IMR-90 (cell line): ENCODE measurements around the gene DPH2. TPM values are rescaled to one million over a fixed set of nuclear protein-coding genes. Genes with fewer than 3 reads are reported as not detected.

Source experiments
- ATAC-seq: fragments of 200-7000 bp; cut with Tn5 transposase; 2 replicates; pipeline ENCODE4 v1.9.1; 2020; ENCODE audit warnings: low read depth, mild to moderate bottlenecking, moderate library complexity
- BruUV-seq: library from RNA; stranded (reverse); fragments of 400-500 nt; replicated peaks from 2 replicates; lab custom pipeline; 2021; lab: Mats Ljungman, UMichigan
- CTCF ChIA-PET: fragments of 300-600 bp; formaldehyde crosslinking; extraction: SDS; loops from one replicate; lab custom pipeline; 2021; ENCODE audit warnings: antibody characterized with exemption; lab: Yijun Ruan, JAX
- POLR2A ChIA-PET: fragments of 300-600 bp; sonication (Branson Sonifier 250); formaldehyde crosslinking; loops from one replicate; lab custom pipeline; 2022; ENCODE audit warnings: antibody characterized with exemption; ENCODE audit not compliant: unreplicated experiment; lab: Charles Lee
- DNase-seq: peaks from one replicate; pipeline ENCODE4 v3.0.0; 2013
- H2AFZ ChIP-seq: replicated peaks from 2 replicates; pipeline ENCODE3; 2013; ENCODE audit warnings: low read length, mild to moderate bottlenecking; ENCODE audit not compliant: poor library complexity
- H2AK5ac ChIP-seq: 2 replicates; pipeline ENCODE4 v1.6.1; 2013; ENCODE audit warnings: low read depth, low read length, inconsistent platforms
- H2AK9ac ChIP-seq: replicated peaks from 2 replicates; pipeline ENCODE3; 2013; ENCODE audit warnings: mild to moderate bottlenecking, low read depth, low read length, moderate library complexity; ENCODE audit not compliant: poor library complexity
- H2BK120ac ChIP-seq: 2 replicates; pipeline ENCODE4 v1.6.1; 2013; ENCODE audit warnings: low read depth, low read length, inconsistent platforms
- H2BK15ac ChIP-seq: 3 replicates; pipeline ENCODE4 v1.6.1; 2013; ENCODE audit warnings: low read depth, low read length, inconsistent platforms
- H2BK20ac ChIP-seq: 2 replicates; pipeline ENCODE4 v1.6.1; 2013; ENCODE audit warnings: low read depth, mild to moderate bottlenecking, inconsistent platforms, low read length, moderate library complexity
- H2BK5ac ChIP-seq: 2 replicates; pipeline ENCODE4 v1.6.1; 2013; ENCODE audit warnings: mild to moderate bottlenecking, low read depth, low read length, inconsistent platforms; ENCODE audit not compliant: poor library complexity, severe bottlenecking
- H3K14ac ChIP-seq: replicated peaks from 2 replicates; pipeline ENCODE4 v1.6.1; 2013; ENCODE audit warnings: low read depth, low read length, inconsistent platforms
- H3K18ac ChIP-seq: 2 replicates; pipeline ENCODE4 v1.6.1; 2013; ENCODE audit warnings: low read depth, low read length, control low read depth
- H3K23ac ChIP-seq: 2 replicates; pipeline ENCODE4 v1.6.1; 2013; ENCODE audit warnings: low read depth, low read length, inconsistent platforms
- H3K27ac ChIP-seq: 2 replicates; pipeline ENCODE4 v1.5.1; 2013; ENCODE audit warnings: mild to moderate bottlenecking, control low read depth, low read length; ENCODE audit not compliant: insufficient read depth
- H3K27me3 ChIP-seq: 2 replicates; pipeline ENCODE4 v1.6.1; 2013; ENCODE audit warnings: low read length; ENCODE audit not compliant: control insufficient read depth, insufficient read depth
- H3K36me3 ChIP-seq: 2 replicates; pipeline ENCODE4 v1.6.1; 2013; ENCODE audit warnings: low read length, mixed read lengths; ENCODE audit not compliant: control insufficient read depth, insufficient read depth
- H3K4ac ChIP-seq: 2 replicates; pipeline ENCODE4 v1.6.1; 2013; ENCODE audit warnings: low read depth, low read length, inconsistent platforms
- H3K4me1 ChIP-seq: 2 replicates; pipeline ENCODE4 v1.6.1; 2013; ENCODE audit warnings: low read length, mixed read lengths; ENCODE audit not compliant: control insufficient read depth, insufficient read depth
- H3K4me2 ChIP-seq: 2 replicates; pipeline ENCODE4 v1.6.1; 2013; ENCODE audit warnings: low read depth, mild to moderate bottlenecking, control low read depth, low read length, moderate library complexity
- H3K4me3 ChIP-seq: 2 replicates; pipeline ENCODE4 v1.5.1; 2013; ENCODE audit warnings: low read depth, mild to moderate bottlenecking, control low read depth, low read length, moderate library complexity; ENCODE audit not compliant: insufficient read depth
- H3K56ac ChIP-seq: 2 replicates; pipeline ENCODE4 v1.6.1; 2013; ENCODE audit warnings: low read length, inconsistent platforms; ENCODE audit not compliant: insufficient read depth; ENCODE audit errors: extremely low read depth
- H3K79me1 ChIP-seq, 2 experiments: 2 replicates each; pipeline ENCODE4 v1.6.1; 2013; ENCODE audit warnings: low read length in 2 of 2, inconsistent platforms in 1 of 2, low read depth in 1 of 2
- H3K9ac ChIP-seq: 2 replicates; pipeline ENCODE4 v1.6.1; 2013; ENCODE audit warnings: low read depth, low read length, control low read depth
- H3K9me1 ChIP-seq: 2 replicates; pipeline ENCODE4 v1.6.1; 2013; ENCODE audit warnings: low read length, inconsistent platforms; ENCODE audit not compliant: insufficient read depth
- H3K9me3 ChIP-seq: 2 replicates; pipeline ENCODE4 v1.6.1; 2013; ENCODE audit warnings: low read length; ENCODE audit not compliant: control insufficient read depth, insufficient read depth
- H4K20me1 ChIP-seq: 2 replicates; pipeline ENCODE4 v1.6.1; 2013; ENCODE audit warnings: low read length, inconsistent platforms; ENCODE audit not compliant: insufficient read depth
- H4K5ac ChIP-seq: 2 replicates; pipeline ENCODE4 v1.6.1; 2013; ENCODE audit warnings: mild to moderate bottlenecking, low read depth, low read length, control low read depth
- H4K8ac ChIP-seq, 2 experiments: 2 replicates each; pipeline ENCODE4 v1.6.1; 2013; ENCODE audit warnings: low read depth in 2 of 2, low read length in 2 of 2, control low read depth in 1 of 2, inconsistent platforms in 1 of 2
- H4K91ac ChIP-seq: 2 replicates; pipeline ENCODE4 v1.6.1; 2013; ENCODE audit warnings: low read depth, low read length, inconsistent platforms; ENCODE audit not compliant: insufficient read depth
- BHLHE40 ChIP-seq: fragments of 150-350 bp; IDR thresholded peaks from 2 replicates; pipeline ENCODE4 v1.6.1; 2016; ENCODE audit warnings: mild to moderate bottlenecking, low read depth, low read length
- FOS ChIP-seq: fragments of 150-350 bp; IDR thresholded peaks from 2 replicates; pipeline ENCODE4 v1.6.1; 2016; ENCODE audit warnings: low read depth, low read length
- MAFK ChIP-seq: IDR thresholded peaks from 2 replicates; pipeline ENCODE4 v1.6.1; 2012; ENCODE audit warnings: low read depth, low read length, improper control_type of control experiment
- MAZ ChIP-seq: IDR thresholded peaks from 2 replicates; pipeline ENCODE4 v1.6.1; 2012; ENCODE audit warnings: low read depth, mild to moderate bottlenecking, low read length, improper control_type of control experiment, moderate library complexity, borderline replicate concordance
- POLR2A ChIP-seq: IDR thresholded peaks from 2 replicates; pipeline ENCODE4 v1.6.1; 2012; ENCODE audit warnings: mild to moderate bottlenecking, low read depth, low read length
- RAD21 ChIP-seq: IDR thresholded peaks from 2 replicates; pipeline ENCODE4 v1.6.1; 2012; ENCODE audit warnings: low read length, improper control_type of control experiment
- RCOR1 ChIP-seq: IDR thresholded peaks from 2 replicates; pipeline ENCODE4 v1.6.1; 2012; ENCODE audit warnings: mild to moderate bottlenecking, low read length, improper control_type of control experiment; ENCODE audit not compliant: insufficient replicate concordance
- RFX5 ChIP-seq: IDR thresholded peaks from 2 replicates; pipeline ENCODE4 v1.8.0; 2012; ENCODE audit warnings: low read depth, mild to moderate bottlenecking, low read length, moderate library complexity
- SMC3 ChIP-seq: fragments of 150-350 bp; IDR thresholded peaks from 2 replicates; pipeline ENCODE4 v1.6.1; 2016; ENCODE audit warnings: low read depth, mild to moderate bottlenecking, antibody characterized with exemption, low read length, moderate library complexity
- WGBS, 2 experiments: methylation state at CpG; one replicate each; pipeline versions ENCODE4 v1.1.5 to v1.1.7; 2013; ENCODE audit warnings: missing lambda C conversion rate in 2 of 2; ENCODE audit not compliant: insufficient read length in 1 of 2; ENCODE audit errors: extremely low coverage in 2 of 2; 5-methylcytosine and 5-hydroxymethylcytosine counted together
- dilution Hi-C: fragments of 300-500 bp; cut with HindIII; formaldehyde crosslinking; loops from one replicate; pipeline ENCODE4 v1.14.3; 2018; ENCODE audit warnings: low sequenced_read_pairs; ENCODE audit not compliant: unreplicated experiment
- in situ Hi-C: fragments of 300-500 bp; cut with MboI; formaldehyde crosslinking; loops from 3 replicates; pipeline ENCODE4 v1.14.3; 2019; ENCODE audit warnings: low sequenced_read_pairs, inconsistent platforms, mixed read lengths
- intact Hi-C: fragments of 100-400 bp; cut with micrococcal nuclease; formaldehyde crosslinking; loops from 2 replicates; pipeline ENCODE4 v1.10.0; 2022
- polyA plus RNA-seq, 3 experiments: library from polyadenylated mRNA; depleted of rRNA; stranded (reverse); fragments of >200 nt; gene quantifications; 2 replicates each; pipeline ENCODE4 v1.2.3, GENCODE V29; 2012; ENCODE audit warnings: low replicate concordance in 1 of 3
- total RNA-seq: library from RNA; depleted of rRNA; stranded (reverse); fragments of >200 nt; gene quantifications from 2 replicates; pipeline ENCODE4 v1.2.3, GENCODE V29; 2012
- TF ChIP-seq, protein P1 (sequence below): fragments of 150-350 bp; IDR thresholded peaks from 2 replicates; pipeline ENCODE4 v1.6.1; 2016; ENCODE audit warnings: low read depth, mild to moderate bottlenecking, low read length, moderate library complexity, borderline replicate concordance
- TF ChIP-seq, protein P2 (sequence below): conservative IDR thresholded peaks from 2 replicates; pipeline ENCODE4 v1.5.1; 2012; ENCODE audit warnings: mild to moderate bottlenecking, low read depth, low read length, improper control_type of control experiment

Gene DPH2
- total and polyA plus RNA-seq, 2 of the 4 experiments (the other 2 are of a cell fraction): 21.0 to 32.2 TPM

DNA sequence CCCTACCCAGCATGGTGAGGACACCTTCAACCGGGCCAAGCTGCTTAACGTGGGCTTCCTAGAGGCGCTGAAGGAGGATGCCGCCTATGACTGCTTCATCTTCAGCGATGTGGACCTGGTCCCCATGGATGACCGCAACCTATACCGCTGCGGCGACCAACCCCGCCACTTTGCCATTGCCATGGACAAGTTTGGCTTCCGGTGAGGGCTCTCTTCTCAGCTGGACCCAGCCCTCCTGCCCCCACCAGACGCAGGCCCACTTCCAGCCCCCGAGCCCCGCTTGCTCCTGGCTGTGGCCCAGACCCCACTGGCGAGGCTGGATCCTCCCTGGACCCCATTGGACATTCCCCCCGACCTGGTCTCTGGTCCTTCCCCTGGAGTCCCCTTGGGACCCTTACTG lies 15.0 kb downstream of the DPH2 start:
- CTCF ChIA-PET: no interaction called here
- Histone ChIP-seq H3K79me1 (peaks cover 24 to 53% of the 10 kb centered on the region in 2 experiments), H4K20me1 (peaks cover 44% of the 10 kb centered on the region), H3K27me3 (no peaks in the 10 kb centered on the region), H2BK5ac (no peak overlapping the region), H3K9me3 (no peaks in the 10 kb centered on the region), H3K56ac (no peak overlapping the region), H3K36me3 (peaks cover 35% of the 10 kb centered on the region), H2AFZ (no peak overlapping the region), H4K5ac (no peak overlapping the region), H3K4me3 (no peak overlapping the region), H3K4ac (no peak overlapping the region), H3K4me2 (no peak overlapping the region), H2BK20ac (no peak overlapping the region), H2BK15ac (no peak overlapping the region), H2AK9ac (no peak overlapping the region), H3K9ac (no peak overlapping the region), H3K4me1 (peaks cover 20% of the 10 kb centered on the region), H3K27ac (no peak overlapping the region), H3K14ac (no peak overlapping the region), H4K91ac (no peak overlapping the region), H3K23ac (no peak overlapping the region), H2BK120ac (no peak overlapping the region), H4K8ac (no peak overlapping the region), H3K18ac (no peak overlapping the region), H2AK5ac (no peak overlapping the region), H3K9me1 (peaks cover 38% of the 10 kb centered on the region)
- in situ Hi-C loops (no loop called here), dilution Hi-C loops (no loop called here), intact Hi-C loops (no loop called here)
- DNase-seq (no peak), ATAC-seq (no peak)
- no TSS peak for BruUV-seq
- no peak for TF ChIP-seq RCOR1
- no peak for TF ChIP-seq MAFK
- no peak for TF ChIP-seq RFX5
- no peak for TF ChIP-seq POLR2A
- no peak for TF ChIP-seq RAD21
- no peak for TF ChIP-seq BHLHE40
- TF ChIP-seq, protein P1, sequence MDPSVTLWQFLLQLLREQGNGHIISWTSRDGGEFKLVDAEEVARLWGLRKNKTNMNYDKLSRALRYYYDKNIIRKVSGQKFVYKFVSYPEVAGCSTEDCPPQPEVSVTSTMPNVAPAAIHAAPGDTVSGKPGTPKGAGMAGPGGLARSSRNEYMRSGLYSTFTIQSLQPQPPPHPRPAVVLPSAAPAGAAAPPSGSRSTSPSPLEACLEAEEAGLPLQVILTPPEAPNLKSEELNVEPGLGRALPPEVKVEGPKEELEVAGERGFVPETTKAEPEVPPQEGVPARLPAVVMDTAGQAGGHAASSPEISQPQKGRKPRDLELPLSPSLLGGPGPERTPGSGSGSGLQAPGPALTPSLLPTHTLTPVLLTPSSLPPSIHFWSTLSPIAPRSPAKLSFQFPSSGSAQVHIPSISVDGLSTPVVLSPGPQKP: no peak
- no peak for TF ChIP-seq FOS
- TF ChIP-seq SMC3: no peak
- TF ChIP-seq, protein P2, sequence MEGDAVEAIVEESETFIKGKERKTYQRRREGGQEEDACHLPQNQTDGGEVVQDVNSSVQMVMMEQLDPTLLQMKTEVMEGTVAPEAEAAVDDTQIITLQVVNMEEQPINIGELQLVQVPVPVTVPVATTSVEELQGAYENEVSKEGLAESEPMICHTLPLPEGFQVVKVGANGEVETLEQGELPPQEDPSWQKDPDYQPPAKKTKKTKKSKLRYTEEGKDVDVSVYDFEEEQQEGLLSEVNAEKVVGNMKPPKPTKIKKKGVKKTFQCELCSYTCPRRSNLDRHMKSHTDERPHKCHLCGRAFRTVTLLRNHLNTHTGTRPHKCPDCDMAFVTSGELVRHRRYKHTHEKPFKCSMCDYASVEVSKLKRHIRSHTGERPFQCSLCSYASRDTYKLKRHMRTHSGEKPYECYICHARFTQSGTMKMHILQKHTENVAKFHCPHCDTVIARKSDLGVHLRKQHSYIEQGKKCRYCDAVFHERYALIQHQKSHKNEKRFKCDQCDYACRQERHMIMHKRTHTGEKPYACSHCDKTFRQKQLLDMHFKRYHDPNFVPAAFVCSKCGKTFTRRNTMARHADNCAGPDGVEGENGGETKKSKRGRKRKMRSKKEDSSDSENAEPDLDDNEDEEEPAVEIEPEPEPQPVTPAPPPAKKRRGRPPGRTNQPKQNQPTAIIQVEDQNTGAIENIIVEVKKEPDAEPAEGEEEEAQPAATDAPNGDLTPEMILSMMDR: no peak
- no peak for TF ChIP-seq MAZ
- 100% methylated on average over 8 of the region's 16 CpGs; no CpG with 5 or more reads in 1 of the 2 experiments for WGBS, 2 experiments
- POLR2A ChIA-PET: no interaction called here
